SK-N-MC (cell line): ENCODE measurements around the gene CDK17.

Experiments used
- EZH2 ChIP-seq: fragments of 200-600 bp; sonication (generic); IDR thresholded peaks from one replicate; pipeline ENCODE4 v1.6.1; 2017; ENCODE audit warnings: antibody characterized with exemption
- FOXP2 ChIP-seq: optimal IDR thresholded peaks from 2 replicates; pipeline ENCODE3; 2011; ENCODE audit warnings: mild to moderate bottlenecking, moderate library complexity; ENCODE audit not compliant: insufficient read depth; ENCODE audit errors: extremely low read length, control extremely low read depth
- POLR2AphosphoS5 ChIP-seq: IDR thresholded peaks from 2 replicates; pipeline ENCODE4 v1.6.1; 2012; ENCODE audit warnings: mild to moderate bottlenecking, low read depth, low read length, borderline replicate concordance

DNA sequence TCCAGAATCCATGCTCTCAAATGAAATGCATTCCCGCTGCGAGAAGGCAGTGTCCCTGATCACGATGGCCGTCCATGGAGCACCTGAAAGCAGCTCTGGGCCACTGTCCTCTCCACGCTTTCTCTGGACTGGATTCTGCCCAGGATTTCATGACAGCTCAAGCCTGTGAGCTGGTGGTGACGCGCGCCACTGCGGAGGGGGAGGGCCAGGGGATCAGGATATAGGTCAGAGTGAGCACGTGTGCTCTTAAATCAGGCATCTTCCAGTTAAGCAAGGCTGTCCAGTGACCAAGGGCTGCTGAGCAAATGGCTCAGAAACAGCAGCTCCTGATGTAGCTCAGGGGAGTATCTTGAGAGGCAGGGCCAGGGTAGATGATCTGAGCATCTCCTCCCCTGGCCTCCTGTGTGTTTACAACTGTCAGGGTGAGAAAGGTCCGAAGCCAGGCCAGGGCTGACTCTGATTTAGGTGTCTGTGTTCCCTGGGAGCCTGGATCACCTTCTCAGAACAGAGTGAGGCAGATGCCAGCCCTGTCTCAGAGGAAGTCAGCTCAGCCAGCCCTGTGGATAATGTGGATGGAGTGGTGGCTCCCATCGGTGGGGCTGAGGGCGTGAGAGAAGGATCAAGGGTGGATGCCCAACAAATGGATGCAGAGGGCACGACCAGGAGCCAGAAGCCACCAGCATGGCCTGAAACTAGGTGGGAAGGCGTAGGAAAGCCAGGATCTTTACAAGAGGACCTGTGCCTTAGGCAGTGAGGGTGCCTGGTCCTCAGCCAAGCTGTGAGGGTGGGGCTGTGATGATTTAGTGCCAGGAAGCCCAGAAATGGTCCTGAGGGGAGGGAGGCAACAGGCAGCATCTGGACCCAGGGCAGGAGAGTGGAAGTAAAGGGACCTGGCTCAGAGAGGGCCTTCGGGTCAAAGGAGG, 150.8 kb downstream of the CDK17 start:
- TF ChIP-seq POLR2AphosphoS5 (no peak), FOXP2 (no peak), EZH2 (no peak)
